ENCODE measurements around the gene PCYOX1L.
"Not testable (repeated sequence)": the region's sequence is repeated elsewhere in the genome, so short reads cannot be mapped to it uniquely, and the experiment has no call there.

GRCh38 chr5:149398747-149399266 lies 41.0 kb downstream of the PCYOX1L start:
- TF ChIP-seq CTCF (IDR thresholded peaks at IDR 0.05; ENCODE audit: poor library complexity, severe bottlenecking); POLR2AphosphoS5 (IDR thresholded peaks at IDR 0.05); EZH2 (IDR thresholded peaks at IDR 0.05; ENCODE audit: borderline replicate concordance, insufficient read depth, low read length, poor library complexity, severe bottlenecking): not testable (repeated sequence)

Data from neural cell (in vitro differentiated cells).